HG02571 (cell line): ENCODE data around the gene TMCO4.

Experiments used
- ATAC-seq: cut with Tn5 transposase; IDR thresholded peaks from one replicate; pipeline ENCODE4 v1.9.1; 2021; ENCODE audit warnings: mild to moderate bottlenecking, moderate library complexity; ENCODE audit not compliant: unreplicated experiment

The TMCO4 gene

DNA sequence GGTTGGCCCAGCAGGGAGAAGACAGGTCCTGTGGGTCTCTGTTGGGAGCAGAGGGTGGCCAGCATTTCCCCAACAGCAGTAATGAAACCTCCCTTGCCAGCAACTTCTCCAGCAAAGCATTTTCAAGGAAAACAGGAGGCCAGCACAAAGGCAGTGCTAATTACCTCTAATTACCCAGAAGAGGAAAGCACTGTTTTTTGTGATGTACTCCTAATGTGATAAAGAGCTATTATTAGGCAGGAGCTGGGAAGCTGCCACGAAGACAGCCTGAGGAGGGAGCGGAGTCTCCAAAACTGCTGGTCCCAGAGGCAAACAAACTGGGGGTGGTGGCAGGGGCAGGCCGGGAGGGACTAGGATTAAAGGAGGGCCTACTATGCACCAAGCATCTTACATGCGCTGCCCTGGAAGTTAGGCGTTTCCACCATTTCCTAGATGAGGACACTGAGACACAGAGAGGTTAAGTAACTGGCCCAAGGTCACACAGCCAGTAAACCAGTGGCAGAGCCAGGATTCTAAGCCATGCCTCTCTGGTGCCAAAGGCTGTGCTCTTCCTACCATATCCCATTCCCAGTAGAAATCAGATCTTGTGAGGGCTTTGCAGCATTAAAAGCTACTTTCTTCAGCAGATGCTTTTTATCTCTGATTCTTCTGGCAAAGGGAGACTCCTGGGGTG lies 110.5 kb downstream of the TMCO4 start:
- ATAC-seq: no peak

DNA sequence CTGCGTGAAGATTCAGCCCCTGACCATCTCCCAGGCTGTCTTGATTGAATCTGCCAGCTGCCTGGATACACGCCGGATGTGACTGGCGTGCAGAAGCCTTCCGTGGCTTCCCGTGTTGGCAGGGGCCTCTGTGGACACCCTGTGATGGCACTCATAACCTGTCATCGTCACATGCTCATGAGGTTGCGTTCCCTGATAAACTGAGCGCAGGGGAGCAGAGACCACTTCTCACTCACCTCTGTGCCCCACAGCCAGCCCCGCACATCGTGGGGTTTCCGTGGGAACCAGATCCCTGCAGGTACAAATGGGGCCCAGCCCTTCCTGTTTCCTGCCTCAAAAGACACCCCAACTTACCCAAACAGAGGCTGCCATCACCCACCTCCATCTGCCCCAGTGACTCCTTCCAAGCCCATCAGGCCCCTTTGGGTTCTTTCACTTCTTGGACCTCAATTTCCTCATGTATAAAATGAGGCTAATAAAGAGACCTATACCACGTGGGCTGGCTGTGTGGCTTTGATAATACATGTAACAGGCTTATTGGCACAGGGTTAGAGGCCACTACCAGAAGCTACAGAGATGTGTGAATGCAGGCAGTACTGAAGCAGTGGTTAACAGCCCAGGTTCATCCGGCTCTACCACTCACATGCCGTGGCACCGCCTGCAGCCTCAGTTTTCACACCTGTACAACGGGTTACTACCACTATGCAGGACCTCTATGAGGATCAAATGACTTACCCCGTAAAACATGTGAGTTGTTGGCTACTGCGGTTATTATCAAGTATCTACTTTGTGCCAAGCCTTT lies 111.5 kb downstream of the TMCO4 start:
- ATAC-seq: no peak

DNA sequence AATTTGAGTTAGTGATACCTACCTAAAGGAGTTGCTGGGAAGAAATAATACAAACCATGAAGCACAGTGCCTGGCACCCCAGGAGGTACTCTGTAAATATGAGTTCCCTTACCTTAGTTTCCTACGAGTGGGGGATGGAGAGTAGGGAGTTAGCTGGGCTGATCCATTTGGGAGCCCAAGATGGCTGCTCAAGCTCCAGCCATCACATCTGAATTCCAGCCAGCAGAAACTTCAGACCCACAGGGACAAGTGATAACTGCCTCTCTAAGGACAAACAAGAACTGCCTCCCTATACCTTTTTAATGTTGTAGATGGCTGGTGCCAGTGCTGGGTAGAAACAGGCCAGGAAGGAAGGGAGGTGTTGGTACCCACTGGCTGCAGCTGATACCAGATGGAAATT lies 112.3 kb downstream of the TMCO4 start:
- no peak for ATAC-seq

DNA sequence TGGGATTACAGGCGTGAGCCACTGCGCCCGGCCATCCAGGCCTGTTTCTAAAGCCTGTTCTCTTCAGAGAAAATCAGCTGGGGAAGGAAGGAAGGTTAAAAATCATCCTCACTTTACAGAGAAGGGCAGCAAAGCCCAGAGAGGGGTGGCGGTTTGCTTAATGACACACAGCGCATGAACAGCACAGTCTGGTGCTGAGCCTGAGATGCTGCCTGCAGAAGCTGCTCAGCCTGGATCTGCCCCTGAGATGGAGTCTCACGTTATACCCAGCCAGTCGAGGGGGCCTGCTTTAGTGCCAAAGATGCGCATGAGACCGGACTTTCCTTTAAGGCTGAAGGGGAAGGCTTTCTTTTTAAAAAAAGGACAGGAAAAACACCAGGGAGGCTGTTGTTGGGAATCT lies 113.7 kb downstream of the TMCO4 start:
- ATAC-seq: no peak

DNA sequence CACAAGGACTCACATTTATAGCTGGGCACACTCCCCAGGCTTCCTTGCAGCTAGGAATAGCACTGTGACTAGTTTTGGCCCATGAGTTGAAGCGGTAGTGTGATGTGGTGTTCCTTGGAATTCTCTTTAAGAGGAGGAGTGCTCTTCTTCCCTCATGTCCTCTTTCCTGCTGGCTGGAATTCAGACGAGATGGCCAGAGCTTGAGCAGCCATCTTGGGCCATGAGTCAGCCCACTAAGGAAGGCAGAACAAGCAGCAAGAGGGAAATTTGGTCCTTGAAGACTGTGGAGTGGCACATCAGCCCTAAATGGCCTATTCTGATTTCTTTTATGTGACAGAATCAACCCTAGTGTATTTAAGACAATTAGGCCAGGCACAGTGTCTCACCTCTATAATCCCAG lies 115.0 kb downstream of the TMCO4 start:
- ATAC-seq: no peak

DNA sequence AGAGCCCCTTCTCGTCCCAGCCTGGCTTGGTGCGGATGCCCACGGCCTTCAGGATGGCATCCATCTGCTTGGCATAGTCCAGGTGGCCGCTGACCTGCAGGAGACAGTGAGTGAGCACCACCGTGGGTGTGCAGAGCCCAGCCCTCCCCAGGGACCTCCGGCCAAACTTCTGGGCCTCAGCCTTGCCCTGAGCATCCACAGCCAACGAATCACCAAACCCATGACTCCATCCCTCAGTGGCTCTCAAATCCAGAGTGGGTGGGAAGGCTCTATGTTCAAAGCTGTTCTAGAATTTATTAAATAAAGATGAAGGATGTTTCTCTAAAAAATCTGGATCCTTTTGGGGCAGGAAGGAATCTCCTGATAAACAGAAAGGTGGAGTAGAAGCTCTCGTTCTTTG lies 116.4 kb downstream of the TMCO4 start:
- no peak for ATAC-seq

DNA sequence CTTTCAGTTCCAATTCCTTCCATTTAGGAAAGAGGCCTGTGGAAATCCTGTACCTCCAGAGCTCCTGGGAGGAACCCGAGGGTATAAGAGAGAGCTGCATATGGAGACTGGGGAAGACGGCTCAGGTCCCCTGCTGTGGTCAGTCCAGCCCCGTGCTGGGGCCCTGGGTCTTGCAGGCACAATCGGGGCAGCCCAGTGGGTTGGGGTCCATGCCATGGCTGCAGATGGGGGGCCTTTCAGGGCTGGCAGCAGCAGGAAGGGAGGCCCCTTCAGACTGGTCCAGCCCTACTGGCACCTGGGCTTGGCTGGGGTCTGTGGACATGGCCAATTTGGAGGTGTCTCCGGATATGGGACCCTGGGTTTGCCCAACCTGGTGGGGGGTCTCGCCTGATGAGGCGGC lies 116.8 kb downstream of the TMCO4 start:
- ATAC-seq: no peak

DNA sequence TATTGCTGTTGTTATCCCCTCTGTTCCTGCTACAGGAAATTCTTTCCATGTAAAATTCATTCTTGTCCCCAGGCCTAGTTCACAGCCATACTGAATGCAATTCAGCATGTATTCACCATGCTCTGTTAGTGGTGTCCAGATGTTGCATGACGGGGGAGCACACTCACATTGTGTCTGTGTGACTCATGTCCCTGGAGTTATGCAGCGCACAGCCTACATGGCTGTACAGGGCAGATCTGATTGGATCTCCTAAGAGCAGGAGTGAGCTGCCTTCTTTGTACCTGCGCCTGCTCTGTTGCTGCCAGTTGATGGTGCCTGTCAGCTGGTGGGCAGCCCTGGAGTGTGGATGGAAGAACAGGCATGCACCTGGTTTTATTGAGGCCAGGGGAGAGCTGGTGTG lies 117.5 kb downstream of the TMCO4 start:
- no peak for ATAC-seq

DNA sequence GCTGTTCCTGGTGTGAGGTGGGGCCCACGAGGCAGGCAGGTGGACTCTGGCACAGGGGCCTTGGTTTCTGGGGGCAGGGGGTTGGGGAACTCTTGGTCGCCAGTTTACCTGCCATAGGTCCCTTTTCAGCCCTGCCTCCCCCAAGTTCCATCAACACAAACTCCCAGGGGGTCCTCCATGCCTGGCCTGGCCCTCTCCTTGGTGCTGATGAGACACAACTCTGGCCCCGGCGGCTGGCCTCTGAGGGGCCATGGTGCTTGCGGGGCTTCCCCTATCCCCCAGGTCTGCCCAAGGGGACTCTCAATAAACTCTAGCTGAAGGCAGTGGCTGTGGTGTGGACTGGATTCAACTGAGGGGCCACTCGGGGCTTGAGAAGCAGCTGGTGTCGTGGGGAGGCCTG lies 119.1 kb downstream of the TMCO4 start:
- ATAC-seq: no peak

DNA sequence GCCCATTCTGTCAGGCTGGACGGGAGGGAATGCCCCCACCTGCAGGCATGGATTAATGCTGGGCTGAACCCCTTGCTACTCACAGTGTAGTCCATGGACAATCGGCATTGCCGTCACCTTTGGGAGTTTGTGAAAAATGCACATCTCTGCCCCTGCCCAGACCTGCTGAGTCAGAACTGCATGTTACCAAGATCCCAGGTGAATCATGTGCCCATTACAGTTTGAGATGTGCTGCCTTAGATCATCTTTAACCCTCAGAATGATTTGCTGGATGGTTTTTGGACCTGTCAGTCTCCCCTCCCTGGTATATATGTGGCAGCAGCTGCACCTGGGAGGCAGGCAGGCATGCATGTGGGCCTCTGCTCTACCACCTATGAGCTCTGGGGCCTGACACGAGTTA lies 120.0 kb downstream of the TMCO4 start:
- no peak for ATAC-seq

DNA sequence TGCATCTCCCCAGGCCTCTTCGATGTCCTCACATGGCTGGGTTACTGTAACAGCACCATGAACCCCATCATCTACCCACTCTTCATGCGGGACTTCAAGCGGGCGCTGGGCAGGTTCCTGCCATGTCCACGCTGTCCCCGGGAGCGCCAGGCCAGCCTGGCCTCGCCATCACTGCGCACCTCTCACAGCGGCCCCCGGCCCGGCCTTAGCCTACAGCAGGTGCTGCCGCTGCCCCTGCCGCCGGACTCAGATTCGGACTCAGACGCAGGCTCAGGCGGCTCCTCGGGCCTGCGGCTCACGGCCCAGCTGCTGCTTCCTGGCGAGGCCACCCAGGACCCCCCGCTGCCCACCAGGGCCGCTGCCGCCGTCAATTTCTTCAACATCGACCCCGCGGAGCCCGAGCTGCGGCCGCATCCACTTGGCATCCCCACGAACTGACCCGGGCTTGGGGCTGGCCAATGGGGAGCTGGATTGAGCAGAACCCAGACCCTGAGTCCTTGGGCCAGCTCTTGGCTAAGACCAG lies 120.7 kb downstream of the TMCO4 start:
- ATAC-seq: no peak

DNA sequence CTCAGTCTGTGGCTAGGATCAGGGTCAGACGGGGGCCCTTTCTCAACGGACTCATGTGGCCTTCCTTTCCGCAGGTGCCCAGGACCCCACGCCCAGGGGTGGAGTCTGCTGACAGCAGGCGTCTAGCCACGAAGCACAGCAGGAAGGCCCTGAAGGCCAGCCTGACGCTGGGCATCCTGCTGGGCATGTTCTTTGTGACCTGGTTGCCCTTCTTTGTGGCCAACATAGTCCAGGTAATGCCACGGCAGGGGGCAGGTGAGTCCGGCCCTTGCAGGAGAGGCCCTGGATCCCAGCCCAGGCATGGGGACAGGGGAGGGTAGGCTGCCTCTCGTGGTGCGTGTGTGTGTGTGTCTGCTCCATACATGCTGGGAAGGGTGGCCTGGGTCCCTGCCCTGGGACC lies 121.2 kb downstream of the TMCO4 start:
- ATAC-seq: no peak

DNA sequence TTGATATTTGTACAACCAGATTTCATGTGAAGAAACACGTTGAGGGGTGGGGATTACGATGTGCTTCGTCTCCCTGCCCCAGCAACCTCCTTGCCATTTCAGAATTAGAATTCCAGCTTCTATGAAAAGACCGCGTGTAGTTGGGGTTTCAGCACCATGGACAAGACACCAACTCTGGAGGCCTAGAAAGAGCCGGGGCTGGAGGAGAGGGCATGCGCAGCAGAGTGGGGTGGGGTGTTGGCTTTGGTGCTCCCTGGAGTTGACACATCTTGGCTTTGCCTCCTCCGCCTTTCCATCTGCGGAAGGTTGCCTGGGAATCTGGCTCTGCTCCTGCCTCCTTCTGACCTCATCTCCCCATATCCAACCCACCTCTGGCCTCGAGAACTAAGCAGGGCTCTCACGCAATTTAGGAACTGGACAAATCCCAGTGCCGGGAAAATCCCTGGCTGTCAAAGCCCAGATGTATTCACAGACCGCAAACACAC lies 123.2 kb downstream of the TMCO4 start:
- no peak for ATAC-seq

DNA sequence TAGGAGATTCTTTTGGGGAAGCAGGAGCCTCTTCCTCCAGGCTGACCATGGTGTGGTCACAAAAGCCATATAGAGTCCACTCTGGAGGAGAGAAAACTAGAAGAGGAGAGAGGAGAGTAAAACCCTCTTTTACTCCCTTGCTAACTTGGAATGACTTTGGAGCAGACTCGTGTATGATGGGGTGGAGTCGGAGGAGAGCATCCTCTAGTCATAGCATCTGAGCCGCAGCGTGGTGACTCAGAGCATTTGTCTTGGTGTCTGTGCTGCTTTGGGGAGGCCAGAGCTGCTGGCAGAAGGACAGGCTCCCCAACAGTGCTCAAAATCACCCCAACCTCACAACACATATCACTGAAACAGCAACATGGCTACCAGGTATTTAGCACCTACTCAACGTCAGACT lies 123.9 kb downstream of the TMCO4 start:
- ATAC-seq: no peak

DNA sequence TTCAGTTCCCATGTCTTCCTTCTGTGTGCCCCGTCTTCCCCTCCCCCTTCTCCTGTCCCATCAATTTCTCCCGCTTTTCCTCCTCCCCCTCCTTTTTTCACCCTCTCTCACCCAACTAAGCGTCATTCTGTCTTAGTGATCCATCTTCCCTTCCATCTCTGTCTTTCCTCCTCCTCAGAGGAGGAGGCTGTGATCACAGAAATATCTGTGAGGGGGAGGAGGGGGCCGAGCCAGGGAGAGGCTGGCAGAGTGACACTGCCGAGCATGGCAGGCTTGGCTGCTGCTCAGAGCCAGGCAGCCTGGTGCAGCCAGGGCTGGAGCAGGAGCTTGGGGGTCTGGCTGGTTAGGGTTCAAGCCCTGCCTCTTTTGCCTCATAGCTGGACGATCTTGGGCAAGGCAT lies 127.5 kb downstream of the TMCO4 start:
- no peak for ATAC-seq

DNA sequence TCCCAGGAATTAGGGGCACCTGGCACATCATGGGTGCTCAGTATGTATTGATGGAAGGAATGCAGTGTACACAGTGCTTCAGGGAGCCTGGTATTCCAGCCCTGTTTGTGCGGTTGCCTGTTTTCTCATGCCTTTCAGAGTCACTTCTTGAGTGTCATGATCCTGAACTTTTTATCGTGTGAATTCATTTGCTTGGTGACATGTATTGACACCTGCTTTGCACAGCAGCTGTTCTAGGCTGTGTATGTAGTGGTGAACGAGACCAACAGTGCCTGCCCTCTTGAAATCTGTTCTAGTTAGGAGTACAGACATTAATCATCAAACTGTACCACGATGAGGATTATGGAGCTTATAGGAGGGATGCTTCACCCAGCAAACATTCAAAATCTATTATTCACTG lies 128.9 kb downstream of the TMCO4 start:
- ATAC-seq: no peak

DNA sequence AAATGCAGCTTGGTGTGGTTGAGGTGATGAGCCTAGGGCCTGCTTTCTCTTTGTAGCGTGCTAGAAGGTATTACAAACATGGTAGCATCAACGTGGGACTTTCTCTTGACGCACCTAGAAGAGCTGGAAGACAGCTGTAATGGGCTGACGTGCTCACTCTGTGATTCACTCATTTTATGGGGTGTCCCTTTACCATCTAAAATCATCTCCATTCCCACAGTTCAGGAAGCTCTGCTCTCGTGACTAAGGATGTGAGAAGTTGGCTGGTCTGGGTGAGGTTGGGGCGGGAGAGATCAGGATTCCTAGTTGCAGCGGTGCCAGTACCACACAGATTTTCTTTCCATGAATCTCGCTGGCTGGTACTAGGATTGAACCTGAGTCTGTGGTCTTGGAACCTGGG lies 130.8 kb downstream of the TMCO4 start:
- no peak for ATAC-seq

DNA sequence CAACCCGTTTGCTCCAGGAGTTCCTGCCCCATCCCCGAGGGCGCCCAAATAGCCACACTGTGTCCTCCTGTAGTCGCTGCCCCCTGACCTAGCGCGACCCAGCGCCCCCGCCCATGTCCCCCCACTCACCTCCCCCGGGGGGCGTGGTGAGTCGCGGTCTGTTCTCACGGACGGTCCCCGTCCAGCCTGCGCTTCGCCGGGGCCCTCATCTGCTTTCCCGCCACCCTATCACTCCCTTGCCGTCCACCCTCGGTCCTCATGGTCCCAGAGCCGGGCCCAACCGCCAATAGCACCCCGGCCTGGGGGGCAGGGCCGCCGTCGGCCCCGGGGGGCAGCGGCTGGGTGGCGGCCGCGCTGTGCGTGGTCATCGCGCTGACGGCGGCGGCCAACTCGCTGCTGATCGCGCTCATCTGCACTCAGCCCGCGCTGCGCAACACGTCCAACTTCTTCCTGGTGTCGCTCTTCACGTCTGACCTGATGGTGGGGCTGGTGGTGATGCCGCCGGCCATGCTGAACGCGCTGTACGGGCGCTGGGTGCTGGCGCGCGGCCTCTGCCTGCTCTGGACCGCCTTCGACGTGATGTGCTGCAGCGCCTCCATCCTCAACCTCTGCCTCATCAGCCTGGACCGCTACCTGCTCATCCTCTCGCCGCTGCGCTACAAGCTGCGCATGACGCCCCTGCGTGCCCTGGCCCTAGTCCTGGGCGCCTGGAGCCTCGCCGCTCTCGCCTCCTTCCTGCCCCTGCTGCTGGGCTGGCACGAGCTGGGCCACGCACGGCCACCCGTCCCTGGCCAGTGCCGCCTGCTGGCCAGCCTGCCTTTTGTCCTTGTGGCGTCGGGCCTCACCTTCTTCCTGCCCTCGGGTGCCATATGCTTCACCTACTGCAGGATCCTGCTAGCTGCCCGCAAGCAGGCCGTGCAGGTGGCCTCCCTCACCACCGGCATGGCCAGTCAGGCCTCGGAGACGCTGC lies 133.9 kb downstream of the TMCO4 start:
- ATAC-seq: no peak

DNA sequence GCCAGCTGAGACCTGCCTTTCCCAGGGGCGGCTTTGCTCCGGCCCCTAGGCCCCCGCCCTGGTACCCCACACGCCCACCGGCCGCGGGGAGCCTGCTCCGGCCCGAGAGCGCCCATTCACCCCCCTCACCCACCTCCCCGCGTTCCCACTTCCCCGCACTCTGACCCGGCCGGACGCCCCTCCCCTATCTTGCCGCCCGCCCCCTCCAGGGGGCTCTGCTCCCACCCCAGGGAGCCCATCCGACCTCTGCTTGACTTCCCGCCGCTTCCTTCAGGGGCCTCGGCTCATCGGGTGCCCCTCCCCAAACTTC lies 134.6 kb downstream of the TMCO4 start:
- no peak for ATAC-seq

DNA sequence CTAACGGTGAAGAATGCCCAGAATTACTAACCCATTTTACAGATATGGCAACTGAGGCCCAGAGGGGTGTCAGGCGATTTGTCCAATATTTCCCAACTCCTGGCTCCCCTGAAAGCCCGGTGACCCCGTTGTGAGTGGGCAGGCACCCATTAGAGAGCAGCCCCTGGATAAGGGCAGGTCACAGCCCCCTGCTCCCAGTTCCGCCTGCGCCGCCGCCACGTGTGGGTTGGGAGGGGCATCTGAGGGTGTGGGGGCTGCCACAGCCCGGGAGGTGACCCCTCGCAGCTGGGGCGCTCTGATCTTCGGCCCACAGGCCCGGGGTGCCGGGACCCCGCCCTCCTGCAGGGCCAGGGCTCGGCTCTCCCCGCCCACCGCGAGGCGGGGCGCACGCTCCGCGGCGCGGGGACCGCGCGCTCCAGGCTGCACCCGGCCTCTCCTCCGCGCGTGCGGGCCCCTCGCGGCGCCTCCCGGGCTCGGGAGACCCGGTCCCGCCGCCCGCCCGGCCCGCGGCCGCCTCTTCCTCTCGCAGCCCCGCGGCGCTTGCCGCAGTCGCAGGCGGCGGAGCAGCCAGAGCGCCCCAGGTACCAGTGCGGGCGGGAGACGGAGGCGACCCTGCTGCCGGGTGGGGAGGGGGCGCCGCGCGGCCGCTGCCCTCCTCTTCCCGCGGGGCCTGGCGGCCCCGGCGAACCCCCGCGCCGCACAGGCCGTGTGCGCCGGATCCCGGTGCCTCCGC lies 135.1 kb downstream of the TMCO4 start, which contains the start of gene HTR6:
HTR6 (plus strand) TSS at position 423 of the 733 bp plus-strand sequence. CDS start 879 bp downstream, outside the sequence.
- ATAC-seq: no peak
